Measurements from ENCODE around the gene OR10A2. TPM values are rescaled to one million over a fixed set of nuclear protein-coding genes. Genes with fewer than 3 reads are reported as not detected.

OR10A2 gene
- polyA plus RNA-seq, 1 of the 3 experiments (the other 2 are of a cell fraction), result not detected

GRCh38 chr11:6889835-6890234, 27.0 kb downstream of the OR10A2 start:
- Histone ChIP-seq H3K27ac (ENCODE audit: low read depth in 2 of 2, low read length in 1 of 2) (no peak overlapping the region), H3K4me3 (ENCODE audit: low read depth in 2 of 2, low read length in 1 of 2) (no peak overlapping the region), H3F3A (replicated peaks; ENCODE audit: insufficient read depth) (no peaks in the 10 kb centered on the region), H3K9me3 (no peaks in the 10 kb centered on the region), H2AFZ (ENCODE audit: low read depth) (no peak overlapping the region), H3K27me3 (ENCODE audit: insufficient read depth) (no peaks in the 10 kb centered on the region), H4K20me1 (ENCODE audit: insufficient read depth) (no peaks in the 10 kb centered on the region), H3K9me2 (no peaks in the 10 kb centered on the region), H3K36me3 (replicated peaks in 1 of 2; ENCODE audit: control insufficient read depth in 1 of 2, insufficient read depth in 2 of 2, low read length in 1 of 2) (no peaks in the 10 kb centered on the region), H3K4me1 (ENCODE audit: control insufficient read depth in 1 of 2, insufficient read depth in 2 of 2, low read depth in 1 of 2, low read length in 1 of 2) (no peaks in the 10 kb centered on the region), H3K4me2 (no peak overlapping the region), H3K79me2 (ENCODE audit: insufficient read depth) (no peaks in the 10 kb centered on the region), H3K9ac (no peak overlapping the region)
- CTCF ChIA-PET, result interaction anchor here (1.5 kb wide), 1 partner anchor 77 kb away, joined by 5 read pairs; no protein-coding TSS in a partner anchor
- no peak for DNase-seq
- WGBS (ENCODE audit: low lambda C conversion rate), result 3% methylated on average over 1 of the region's 1 CpG
- no peak for TF ChIP-seq RCOR1 (IDR thresholded peaks at IDR 0.05; ENCODE audit: low read length)
- no peak for TF ChIP-seq MAX (IDR thresholded peaks at IDR 0.05; ENCODE audit: low read depth)
- no peak for TF ChIP-seq FOXJ3 (CRISPR knock-in tag; IDR thresholded peaks at IDR 0.05)
- no peak for TF ChIP-seq TAF1 (IDR thresholded peaks at IDR 0.05; ENCODE audit: borderline replicate concordance, low read depth, low read length)
- TF ChIP-seq NFIC (IDR thresholded peaks at IDR 0.05; ENCODE audit: borderline replicate concordance), result no peak
- TF ChIP-seq MEF2A (IDR thresholded peaks at IDR 0.05; ENCODE audit: borderline replicate concordance, low read depth), result no peak
- no peak for TF ChIP-seq NRF1 (IDR thresholded peaks at IDR 0.05; ENCODE audit: low read depth, low read length)
- POLR2A ChIA-PET, result no interaction called here

- ChIA-PET CTCF (no interaction called here), POLR2A (no interaction called here)
- no peaks in the 10 kb centered on the region for H3K79me2 ChIP-seq (ENCODE audit: insufficient read depth)
- 0% methylated on average over 2 of the region's 2 CpGs for WGBS (ENCODE audit: low lambda C conversion rate)
- no peaks in the 10 kb centered on the region for H4K20me1 ChIP-seq (ENCODE audit: insufficient read depth)
- no peaks in the 10 kb centered on the region for H3K4me1 ChIP-seq (ENCODE audit: control insufficient read depth in 1 of 2, insufficient read depth in 2 of 2, low read depth in 1 of 2, low read length in 1 of 2)
- H3K27me3 ChIP-seq (ENCODE audit: insufficient read depth), result no peaks in the 10 kb centered on the region
- no peak within 1 kb of the TSS for H2AFZ ChIP-seq (ENCODE audit: low read depth)
- no peak within 1 kb of the TSS for H3K4me2 ChIP-seq
- no peak within 1 kb of the TSS for H3K4me3 ChIP-seq (ENCODE audit: low read depth in 2 of 2, low read length in 1 of 2)
- no peaks in the 10 kb centered on the region for H3K36me3 ChIP-seq (replicated peaks in 1 of 2; ENCODE audit: control insufficient read depth in 1 of 2, insufficient read depth in 2 of 2, low read length in 1 of 2)
- H3K27ac ChIP-seq (ENCODE audit: low read depth in 2 of 2, low read length in 1 of 2), result no peak within 1 kb of the TSS
- no peaks in the 10 kb centered on the region for H3K9me2 ChIP-seq
- no peaks in the 10 kb centered on the region for H3K9me3 ChIP-seq
- DNase-seq, result no peak
- no peaks in the 10 kb centered on the region for H3F3A ChIP-seq (replicated peaks; ENCODE audit: insufficient read depth)
- no peak within 1 kb of the TSS for H3K9ac ChIP-seq
- no peak for TF ChIP-seq MEF2A (IDR thresholded peaks at IDR 0.05; ENCODE audit: borderline replicate concordance, low read depth)
- no peak for TF ChIP-seq NRF1 (IDR thresholded peaks at IDR 0.05; ENCODE audit: low read depth, low read length)
- TF ChIP-seq POLR2AphosphoS5 (IDR thresholded peaks at IDR 0.05; ENCODE audit: low read depth, low read length), result no peak
- no peak for TF ChIP-seq REST (IDR thresholded peaks at IDR 0.05; ENCODE audit: low read depth, low read length)
- TF ChIP-seq RAD21 (IDR thresholded peaks at IDR 0.05; ENCODE audit: low read length), result no peak
- no peak for TF ChIP-seq ZBTB33 (IDR thresholded peaks at IDR 0.05; ENCODE audit: borderline replicate concordance, low read depth)
- no peak for TF ChIP-seq USF2 (IDR thresholded peaks at IDR 0.05; ENCODE audit: borderline replicate concordance, low read depth, low read length)
- TF ChIP-seq CTCF (IDR thresholded peaks at IDR 0.05), result no peak
- no peak for TF ChIP-seq RCOR1 (IDR thresholded peaks at IDR 0.05; ENCODE audit: low read length)
- TF ChIP-seq FOSL2 (IDR thresholded peaks at IDR 0.05; ENCODE audit: borderline replicate concordance, low read depth), result no peak
- TF ChIP-seq GABPA (IDR thresholded peaks at IDR 0.05; ENCODE audit: low read depth), result no peak
- no peak for TF ChIP-seq CHD2 (IDR thresholded peaks at IDR 0.05; ENCODE audit: low read length, partially characterized antibody)
- TF ChIP-seq USF1 (IDR thresholded peaks at IDR 0.05; ENCODE audit: borderline replicate concordance, low read depth), result no peak
- no peak for TF ChIP-seq YY1 (IDR thresholded peaks at IDR 0.05; ENCODE audit: low read depth)
- no peak for TF ChIP-seq EP300 (IDR thresholded peaks at IDR 0.05; ENCODE audit: borderline replicate concordance in 1 of 2, low read depth in 1 of 2, low read length in 1 of 2)
Measured at GRCh38 chr11:6892400-6892799, 29.5 kb downstream of the OR10A2 start, which contains the start of gene OR2D2. TSS of gene OR2D2 (minus strand) at chr11:6892500. CDS start at chr11:6892500, 0 bp downstream.

Measured in SK-N-SH (cell line).